Mucosa of stomach (tissue), 1 donor: ENCODE data around the gene CLEC18B.
"Not testable (repeated sequence)": the region's sequence is repeated elsewhere in the genome, so short reads cannot be mapped to it uniquely, and the experiment has no call there.

Source experiments
- H3K27me3 ChIP-seq: one replicate; pipeline ENCODE4 v1.7.0; 2013; ENCODE audit warnings: mild to moderate bottlenecking, low read length; ENCODE audit not compliant: control insufficient read depth, insufficient read depth
- H3K36me3 ChIP-seq: one replicate; pipeline ENCODE4 v1.7.0; 2013; ENCODE audit warnings: low read length; ENCODE audit not compliant: control insufficient read depth, insufficient read depth
- H3K4me1 ChIP-seq: one replicate; pipeline ENCODE4 v1.7.0; 2013; ENCODE audit warnings: mild to moderate bottlenecking, low read length; ENCODE audit not compliant: control insufficient read depth, insufficient read depth
- H3K4me3 ChIP-seq: one replicate; pipeline ENCODE4 v1.7.0; 2013; ENCODE audit warnings: low read length
- H3K9ac ChIP-seq: one replicate; pipeline ENCODE4 v1.7.0; 2013; ENCODE audit warnings: mild to moderate bottlenecking, low read length, moderate library complexity
- H3K9me3 ChIP-seq: one replicate; pipeline ENCODE4 v1.7.0; 2013; ENCODE audit warnings: mild to moderate bottlenecking, low read length, moderate library complexity; ENCODE audit not compliant: control insufficient read depth
- donor health status: Pancreatic carcinoma.

Gene CLEC18B

GRCh38 chr16:74438492-74438979 is 17.3 kb upstream of the CLEC18B start:
- H3K9ac ChIP-seq = no peak overlapping the region
- no peaks in the 10 kb centered on the region for H3K9me3 ChIP-seq

GRCh38 chr16:74431516-74431915 is 10.2 kb upstream of the CLEC18B start:
- Histone ChIP-seq H3K4me3 (no peak overlapping the region), H3K36me3 (no peaks in the 10 kb centered on the region), H3K4me1 (no peaks in the 10 kb centered on the region), H3K9me3 (no peaks in the 10 kb centered on the region), H3K27me3 (no peaks in the 10 kb centered on the region), H3K9ac (no peak overlapping the region)

More at GRCh38 chr16:74438492-74438979, 17.3 kb upstream of the CLEC18B start:
- Histone ChIP-seq H3K36me3 (no peaks in the 10 kb centered on the region), H3K4me3 (no peak overlapping the region), H3K4me1 (no peaks in the 10 kb centered on the region), H3K27me3 (no peaks in the 10 kb centered on the region)

- H3K4me3 ChIP-seq, H3K4me1 ChIP-seq, H3K27me3 ChIP-seq, H3K36me3 ChIP-seq, H3K9ac ChIP-seq, H3K9me3 ChIP-seq: not testable (repeated sequence)
These were observed 8.9 kb upstream of the CLEC18B start for GRCh38 chr16:74430036-74430712.

GRCh38 chr16:74428493-74428892 is 7.2 kb upstream of the CLEC18B start:
- not testable (repeated sequence) for H3K4me1 ChIP-seq, H3K4me3 ChIP-seq, H3K27me3 ChIP-seq, H3K36me3 ChIP-seq, H3K9me3 ChIP-seq, H3K9ac ChIP-seq

GRCh38 chr16:74425751-74426150 is 4.5 kb upstream of the CLEC18B start:
- H3K9ac ChIP-seq, H3K36me3 ChIP-seq, H3K4me3 ChIP-seq, H3K27me3 ChIP-seq, H3K9me3 ChIP-seq, H3K4me1 ChIP-seq: not testable (repeated sequence)

- H3K36me3 ChIP-seq, H3K9me3 ChIP-seq, H3K4me3 ChIP-seq, H3K4me1 ChIP-seq, H3K27me3 ChIP-seq, H3K9ac ChIP-seq: not testable (repeated sequence)
These were observed 2.4 kb upstream of the CLEC18B start for GRCh38 chr16:74423721-74424120.

GRCh38 chr16:74422086-74422485 is 808 bp upstream of the CLEC18B start:
- not testable (repeated sequence) for H3K4me1 ChIP-seq, H3K4me3 ChIP-seq, H3K9me3 ChIP-seq, H3K9ac ChIP-seq, H3K36me3 ChIP-seq, H3K27me3 ChIP-seq

- H3K27me3 ChIP-seq, H3K9me3 ChIP-seq, H3K9ac ChIP-seq, H3K36me3 ChIP-seq, H3K4me1 ChIP-seq, H3K4me3 ChIP-seq: not testable (repeated sequence)
These were observed 156 bp upstream of the CLEC18B start for GRCh38 chr16:74421482-74421785.

- H3K9me3 ChIP-seq = not testable (repeated sequence)
These were observed 1.5 kb downstream of the CLEC18B start for GRCh38 chr16:74419811-74420210.

GRCh38 chr16:74417897-74418296 is 3.4 kb downstream of the CLEC18B start:
- H3K27me3 ChIP-seq, H3K9me3 ChIP-seq, H3K4me3 ChIP-seq, H3K9ac ChIP-seq, H3K4me1 ChIP-seq, H3K36me3 ChIP-seq: not testable (repeated sequence)

More at GRCh38 chr16:74419811-74420210, 1.5 kb downstream of the CLEC18B start:
- H3K4me1 ChIP-seq, H3K36me3 ChIP-seq, H3K27me3 ChIP-seq, H3K9ac ChIP-seq, H3K4me3 ChIP-seq: not testable (repeated sequence)

- not testable (repeated sequence) for H3K4me1 ChIP-seq, H3K36me3 ChIP-seq, H3K27me3 ChIP-seq, H3K9me3 ChIP-seq, H3K9ac ChIP-seq, H3K4me3 ChIP-seq
These were observed 7.4 kb downstream of the CLEC18B start for GRCh38 chr16:74413920-74414319.

GRCh38 chr16:74413485-74413884 is 7.8 kb downstream of the CLEC18B start:
- H3K4me3 ChIP-seq, H3K4me1 ChIP-seq, H3K36me3 ChIP-seq, H3K9ac ChIP-seq, H3K27me3 ChIP-seq, H3K9me3 ChIP-seq: not testable (repeated sequence)

- H3K4me1 ChIP-seq, H3K27me3 ChIP-seq, H3K36me3 ChIP-seq, H3K4me3 ChIP-seq, H3K9me3 ChIP-seq, H3K9ac ChIP-seq: not testable (repeated sequence)
These were observed 8.4 kb downstream of the CLEC18B start for GRCh38 chr16:74412775-74413390.
